HG03103 (cell line): ENCODE measurements around the gene CD44.
"Not testable (repeated sequence)": the region's sequence is repeated elsewhere in the genome, so short reads cannot be mapped to it uniquely, and the experiment has no call there.

Source experiments
- ATAC-seq: cut with Tn5 transposase; IDR thresholded peaks from one replicate; pipeline ENCODE4 v1.9.1; 2021; ENCODE audit warnings: low read depth; ENCODE audit not compliant: unreplicated experiment

CD44 gene

GRCh38 chr11:35207471-35208403 lies 68.8 kb downstream of the CD44 start:
- ATAC-seq, result no peak

- no peak for ATAC-seq
Observed at GRCh38 chr11:35208795-35209194, 69.8 kb downstream of the CD44 start.

DNA sequence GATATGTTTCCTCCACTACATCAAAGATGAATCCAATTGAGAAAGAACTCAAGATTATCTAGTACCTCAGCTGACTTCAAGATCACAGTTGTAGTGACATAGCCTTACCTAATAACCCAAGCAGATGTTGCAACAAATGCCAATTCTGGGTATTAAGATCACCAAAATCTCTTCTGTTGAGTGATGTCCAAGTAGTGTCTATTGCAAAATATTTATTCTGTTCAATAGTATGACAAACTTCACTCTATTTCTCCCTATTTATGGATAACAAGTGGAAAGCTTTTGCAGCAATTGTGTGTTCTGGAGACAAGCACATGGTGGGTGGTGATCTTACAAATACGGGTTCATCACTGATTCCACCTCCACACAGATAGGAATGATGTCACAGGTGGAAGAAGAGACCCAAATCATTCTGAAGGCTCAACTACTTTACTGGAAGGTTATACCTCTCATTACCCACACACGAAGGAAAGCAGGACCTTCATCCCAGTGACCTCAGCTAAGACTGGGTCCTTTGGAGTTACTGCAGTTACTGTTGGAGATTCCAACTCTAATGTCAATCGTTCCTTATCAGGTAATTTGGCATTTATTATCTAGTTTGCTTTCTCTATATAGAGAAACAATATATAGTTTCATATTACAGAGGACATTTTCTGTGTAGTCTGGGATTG lies 72.0 kb downstream of the CD44 start:
- no peak for ATAC-seq

- ATAC-seq, result no peak
Observed at GRCh38 chr11:35211952-35212351, 73.0 kb downstream of the CD44 start.

DNA sequence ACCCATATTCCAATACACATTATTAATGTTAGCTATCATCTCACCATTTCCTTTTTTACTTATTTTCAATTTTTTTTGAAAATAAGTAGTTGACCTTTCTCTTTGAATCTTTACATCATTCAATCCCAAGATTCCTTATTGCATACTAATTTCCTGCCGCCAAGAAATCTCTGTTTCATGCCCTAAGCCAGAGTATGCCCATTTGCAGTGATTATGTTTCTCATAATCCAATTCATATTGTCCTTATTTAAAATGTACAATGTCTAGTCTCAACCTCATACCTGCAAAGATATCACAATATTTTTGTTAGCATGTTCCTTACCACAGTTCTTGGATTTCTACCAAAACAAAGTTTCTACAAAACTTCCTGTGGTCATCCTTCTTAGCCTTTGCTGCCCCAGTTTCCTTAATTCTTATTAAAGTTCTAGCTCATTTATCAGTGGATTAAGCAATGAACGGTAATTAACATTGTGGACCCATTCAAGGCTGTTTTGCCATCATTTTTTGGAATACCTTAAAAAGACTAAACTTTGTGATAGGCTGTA lies 75.3 kb downstream of the CD44 start:
- ATAC-seq, result no peak

- ATAC-seq, result no peak
Observed at GRCh38 chr11:35214792-35215193, 75.8 kb downstream of the CD44 start.

DNA sequence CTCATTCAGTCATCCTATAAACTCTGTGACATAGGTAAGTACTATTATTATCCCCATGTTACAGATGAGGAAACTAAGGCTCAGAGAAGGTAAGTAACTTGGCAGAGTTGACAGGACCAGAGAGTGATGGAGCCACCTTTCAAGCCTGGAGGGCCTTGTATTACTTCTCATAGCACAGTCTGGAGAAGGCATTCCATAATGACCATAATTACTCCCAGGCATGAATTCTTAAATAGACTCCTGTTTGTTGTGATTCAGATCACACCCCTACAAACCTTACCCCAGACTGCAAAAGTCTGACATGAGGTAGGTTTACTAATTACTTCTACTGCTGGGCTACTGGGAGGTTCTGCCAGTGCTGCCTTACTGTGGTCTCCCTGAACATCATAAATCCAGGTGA lies 77.0 kb downstream of the CD44 start:
- ATAC-seq, result no peak

- no peak for ATAC-seq
Observed at GRCh38 chr11:35216962-35217678, 78.1 kb downstream of the CD44 start.

DNA sequence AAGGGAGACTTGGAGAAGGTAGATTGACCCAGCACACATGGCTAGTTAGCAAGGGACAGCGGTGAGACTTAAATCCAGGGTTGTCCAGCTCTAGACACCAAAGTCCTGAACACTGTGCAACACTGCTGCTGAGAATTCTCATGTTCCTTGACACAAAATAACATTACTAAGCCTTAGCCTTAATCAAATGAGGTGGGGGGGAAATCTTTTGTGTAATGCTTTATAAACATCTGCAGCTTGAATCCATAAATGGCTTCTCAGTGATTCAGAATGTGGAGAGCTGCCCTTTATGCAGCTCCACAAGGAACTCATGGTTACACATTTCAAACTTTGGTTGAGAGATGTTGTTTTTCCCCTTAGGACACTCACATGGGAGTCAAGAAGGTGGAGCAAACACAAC lies 80.0 kb downstream of the CD44 start:
- ATAC-seq, result no peak

DNA sequence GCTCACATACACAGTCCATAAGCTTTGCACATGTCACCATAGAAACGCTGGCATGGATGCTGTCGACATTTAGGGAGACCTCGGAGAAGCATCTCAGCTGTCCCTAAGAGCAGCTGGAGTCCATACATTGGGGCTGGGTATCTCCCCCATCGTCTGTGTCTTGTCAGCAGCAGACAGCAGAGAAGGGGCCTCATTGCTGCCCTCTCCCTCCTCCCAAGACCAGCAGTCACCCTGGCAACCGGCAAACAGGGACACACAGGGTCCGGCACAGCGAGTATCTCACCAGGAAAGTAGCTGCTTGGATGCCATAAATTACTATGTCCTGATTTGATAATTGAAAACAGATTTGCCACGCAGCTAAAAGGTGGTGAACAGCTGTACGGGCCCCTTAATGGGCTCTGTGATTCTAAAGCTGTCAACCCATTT lies 84.4 kb downstream of the CD44 start:
- ATAC-seq, result no peak

DNA sequence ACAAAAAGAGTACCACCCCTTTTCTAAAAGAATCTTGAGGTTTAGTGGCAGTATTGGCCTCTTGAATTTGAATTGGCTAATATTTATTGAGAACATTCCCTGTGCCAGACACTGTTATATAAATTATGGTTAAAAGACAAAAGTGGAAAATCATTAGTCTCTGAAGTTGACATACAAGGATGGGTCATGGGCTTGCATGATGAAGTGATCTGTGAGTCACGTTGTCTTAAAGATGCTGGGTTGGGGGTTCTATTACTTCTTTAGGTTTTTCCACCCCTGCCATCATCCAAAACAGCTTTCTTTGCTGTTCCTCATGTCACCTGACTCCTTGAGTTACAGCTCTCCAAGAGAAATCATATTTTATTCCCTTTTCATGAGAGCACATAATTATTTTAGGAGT lies 85.0 kb downstream of the CD44 start:
- no peak for ATAC-seq

GRCh38 chr11:35225946-35226520 lies 87.1 kb downstream of the CD44 start:
- no peak for ATAC-seq

GRCh38 chr11:35226756-35227155 lies 87.8 kb downstream of the CD44 start:
- ATAC-seq, result not testable (repeated sequence)

GRCh38 chr11:35227576-35228327 lies 88.8 kb downstream of the CD44 start:
- no peak for ATAC-seq

DNA sequence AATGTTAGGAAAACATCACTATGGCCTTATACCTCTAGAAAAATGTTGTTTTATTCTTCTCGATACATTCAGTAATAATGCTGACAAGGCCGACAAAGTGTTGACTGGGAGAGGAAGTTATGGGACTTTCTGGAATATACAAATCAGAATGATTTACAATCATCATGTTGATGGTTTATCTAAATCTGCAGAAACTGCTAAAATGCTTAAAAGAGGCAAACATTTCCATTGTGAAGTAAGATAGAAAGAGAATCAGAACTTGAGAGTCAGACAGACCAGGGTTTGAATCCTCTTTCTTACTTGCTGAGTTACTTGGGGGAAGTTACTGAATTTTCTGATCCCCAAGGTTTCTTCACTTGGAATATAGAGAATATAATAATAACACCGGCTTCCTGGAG lies 89.4 kb downstream of the CD44 start:
- no peak for ATAC-seq

GRCh38 chr11:35230388-35230787 lies 91.4 kb downstream of the CD44 start:
- no peak for ATAC-seq

GRCh38 chr11:35231076-35231860 lies 92.3 kb downstream of the CD44 start:
- no peak for ATAC-seq

- ATAC-seq, result no peak
Observed at GRCh38 chr11:35232891-35233330, 93.9 kb downstream of the CD44 start.

GRCh38 chr11:35233518-35233917 lies 94.5 kb downstream of the CD44 start:
- no peak for ATAC-seq
